Bronchial epithelial cell (primary cell): ENCODE results near the gene ZNF473. TPM values are rescaled to one million over a fixed set of nuclear protein-coding genes. Genes with fewer than 3 reads are reported as not detected.

Experiments used
- DNase-seq: peaks from one replicate; pipeline ENCODE4 v3.0.0-alpha.2; 2010; ENCODE audit warnings: low read depth
- FAIRE-seq: peaks from 2 replicates; lab custom pipeline; 2011; peaks lifted over from hg19 to GRCh38; lab: Jason Lieb, UNC
- H3K27me3 ChIP-seq: 2 replicates; pipeline ENCODE4 v1.5.1; 2011; ENCODE audit warnings: low read length; ENCODE audit not compliant: control insufficient read depth, insufficient read depth
- H3K36me3 ChIP-seq: 2 replicates; pipeline ENCODE4 v1.5.1; 2011; ENCODE audit warnings: low read length; ENCODE audit not compliant: control insufficient read depth, insufficient read depth
- H3K4me3 ChIP-seq: 2 replicates; pipeline ENCODE4 v1.5.1; 2011; ENCODE audit warnings: mild to moderate bottlenecking, low read depth, low read length, control low read depth
- CTCF ChIP-seq: IDR thresholded peaks from 2 replicates; pipeline ENCODE4 v1.5.1; 2011; ENCODE audit warnings: mild to moderate bottlenecking, moderate library complexity, low read length, control low read depth, inconsistent platforms; ENCODE audit not compliant: insufficient read depth, severe bottlenecking
- total RNA-seq: library from RNA; depleted of rRNA; stranded (reverse); fragments of >200 nt; gene quantifications from 2 replicates; pipeline ENCODE4 v1.2.1, GENCODE V29; 2014

ZNF473 gene
- total RNA-seq, 1 donor from 2014 or later: 13.7 TPM

- FAIRE-seq: peak; percentile 95
- no peak overlapping the region for H3K4me3 ChIP-seq
- H3K27me3 ChIP-seq: no peaks in the 10 kb centered on the region
- peak; percentile 79 for DNase-seq
- peak; percentile 14 for TF ChIP-seq CTCF
- peaks cover 4% of the 10 kb centered on the region for H3K36me3 ChIP-seq
Measured at GRCh38 chr19:49987159-49987698, 38.6 kb upstream of the ZNF473 start.

- Histone ChIP-seq H3K4me3 (no peak overlapping the region), H3K27me3 (no peaks in the 10 kb centered on the region), H3K36me3 (peaks cover 7% of the 10 kb centered on the region)
- FAIRE-seq (peak; percentile 66), DNase-seq (no peak)
- no peak for TF ChIP-seq CTCF
Measured at GRCh38 chr19:49988007-49988406, 37.8 kb upstream of the ZNF473 start.

GRCh38 chr19:49988433-49988832, 37.4 kb upstream of the ZNF473 start:
- Histone ChIP-seq H3K4me3 (no peak overlapping the region), H3K27me3 (no peaks in the 10 kb centered on the region), H3K36me3 (peaks cover 8% of the 10 kb centered on the region)
- FAIRE-seq (no peak), DNase-seq (peak; percentile 65)
- no peak for TF ChIP-seq CTCF

- DNase-seq (peak; percentile 44), FAIRE-seq (peak; percentile 93)
- Histone ChIP-seq H3K27me3 (no peaks in the 10 kb centered on the region), H3K4me3 (no peak overlapping the region), H3K36me3 (peaks cover 32% of the 10 kb centered on the region)
- no peak for TF ChIP-seq CTCF
Measured at GRCh38 chr19:49997709-49998108, 28.1 kb upstream of the ZNF473 start.

GRCh38 chr19:49999371-50000010, 26.3 kb upstream of the ZNF473 start:
- no peak for DNase-seq
- peaks cover 32% of the 10 kb centered on the region for H3K36me3 ChIP-seq
- H3K27me3 ChIP-seq: no peaks in the 10 kb centered on the region
- no peak for TF ChIP-seq CTCF
- FAIRE-seq: no peak
- no peak overlapping the region for H3K4me3 ChIP-seq
